ENCODE results near the gene PTPRS.

DNA sequence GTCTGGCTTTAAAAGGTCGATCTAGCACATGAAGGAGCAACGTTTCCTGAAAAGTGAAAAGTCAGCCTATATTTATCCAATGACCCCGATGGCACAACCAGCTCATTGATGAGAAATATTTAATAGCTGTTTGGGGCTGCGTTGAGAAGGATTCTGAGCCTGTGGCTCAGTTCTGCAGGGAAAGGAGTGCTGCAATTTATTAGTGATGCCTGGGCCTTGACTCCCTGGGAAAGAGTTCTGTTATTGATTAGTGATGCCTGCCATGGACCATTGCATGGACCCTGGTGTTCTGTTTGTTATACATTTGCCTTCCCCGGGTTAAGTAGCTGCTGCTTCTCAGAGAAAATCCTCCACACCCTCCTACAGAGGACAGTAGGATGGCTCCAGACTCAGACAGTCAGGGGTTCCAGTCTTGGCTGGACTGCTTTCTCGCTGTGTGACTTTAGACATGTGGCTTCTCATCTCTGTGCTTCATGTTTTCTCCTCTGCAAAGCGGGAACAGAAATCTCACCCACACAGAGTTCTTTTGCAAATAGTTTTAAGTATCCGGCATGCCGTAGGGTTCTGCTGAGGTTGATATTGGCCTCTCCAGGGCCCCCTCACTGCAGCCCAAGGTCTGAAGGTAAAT is 17.7 kb upstream of the PTPRS start:
- TF ChIP-seq, protein P1, sequence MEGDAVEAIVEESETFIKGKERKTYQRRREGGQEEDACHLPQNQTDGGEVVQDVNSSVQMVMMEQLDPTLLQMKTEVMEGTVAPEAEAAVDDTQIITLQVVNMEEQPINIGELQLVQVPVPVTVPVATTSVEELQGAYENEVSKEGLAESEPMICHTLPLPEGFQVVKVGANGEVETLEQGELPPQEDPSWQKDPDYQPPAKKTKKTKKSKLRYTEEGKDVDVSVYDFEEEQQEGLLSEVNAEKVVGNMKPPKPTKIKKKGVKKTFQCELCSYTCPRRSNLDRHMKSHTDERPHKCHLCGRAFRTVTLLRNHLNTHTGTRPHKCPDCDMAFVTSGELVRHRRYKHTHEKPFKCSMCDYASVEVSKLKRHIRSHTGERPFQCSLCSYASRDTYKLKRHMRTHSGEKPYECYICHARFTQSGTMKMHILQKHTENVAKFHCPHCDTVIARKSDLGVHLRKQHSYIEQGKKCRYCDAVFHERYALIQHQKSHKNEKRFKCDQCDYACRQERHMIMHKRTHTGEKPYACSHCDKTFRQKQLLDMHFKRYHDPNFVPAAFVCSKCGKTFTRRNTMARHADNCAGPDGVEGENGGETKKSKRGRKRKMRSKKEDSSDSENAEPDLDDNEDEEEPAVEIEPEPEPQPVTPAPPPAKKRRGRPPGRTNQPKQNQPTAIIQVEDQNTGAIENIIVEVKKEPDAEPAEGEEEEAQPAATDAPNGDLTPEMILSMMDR (IDR thresholded peaks at IDR 0.05) = no peak
- TF ChIP-seq POLR2AphosphoS5 (IDR thresholded peaks at IDR 0.05) = no peak

All from sigmoid colon (tissue), 4 donors.